ENCODE data around the gene STAG1.

DNA sequence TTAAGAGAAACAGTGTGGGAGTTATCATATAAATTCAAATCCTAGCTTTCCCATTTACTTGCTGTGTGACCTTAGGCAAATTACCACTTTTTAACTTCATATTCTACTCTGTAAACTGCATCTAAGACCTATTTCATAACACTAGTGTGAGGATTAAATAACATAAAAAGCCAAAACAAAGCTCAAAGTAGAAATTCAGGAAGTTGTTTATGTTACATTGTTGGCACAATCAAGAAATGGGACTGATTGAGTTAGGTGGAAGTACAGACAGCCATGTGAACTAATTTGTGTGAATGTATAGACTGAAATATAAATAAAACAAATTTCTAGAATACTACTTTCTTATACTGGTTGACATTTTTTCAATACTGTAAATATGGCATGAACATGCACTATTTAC lies 131.7 kb downstream of the STAG1 start:
- TF ChIP-seq ZNF785 (tag by site-specific recombination; IDR thresholded peaks at IDR 0.05) = no peak
- no peak for TF ChIP-seq CTCF (tag by site-specific recombination; IDR thresholded peaks at IDR 0.05)
- TF ChIP-seq ZFP3 (tag by site-specific recombination; IDR thresholded peaks at IDR 0.05; ENCODE audit: low read depth) = no peak
- TF ChIP-seq SETDB1 (IDR thresholded peaks at IDR 0.05; ENCODE audit: insufficient read length, low read length) = no peak
- TF ChIP-seq ZNF623 (tag by site-specific recombination; IDR thresholded peaks at IDR 0.05) = no peak
- no peak for TF ChIP-seq REST (tag by site-specific recombination; IDR thresholded peaks at IDR 0.05)
- no peak for TF ChIP-seq ZNF629 (tag by site-specific recombination; IDR thresholded peaks at IDR 0.05)
- TF ChIP-seq WT1 (tag by site-specific recombination; IDR thresholded peaks at IDR 0.05) = no peak
- TF ChIP-seq ZNF138 (tag by site-specific recombination; IDR thresholded peaks at IDR 0.05; ENCODE audit: borderline replicate concordance) = no peak
- TF ChIP-seq ZNF549 (tag by site-specific recombination; IDR thresholded peaks at IDR 0.05) = no peak
- TF ChIP-seq ZNF146 (tag by site-specific recombination; IDR thresholded peaks at IDR 0.05) = no peak
- TF ChIP-seq ZNF274 (IDR thresholded peaks at IDR 0.05; ENCODE audit: low read length) = no peak
- TF ChIP-seq ZNF274 (tag by site-specific recombination; IDR thresholded peaks at IDR 0.05; ENCODE audit: borderline replicate concordance) = no peak
- TF ChIP-seq ZNF239 (tag by site-specific recombination; IDR thresholded peaks at IDR 0.05) = no peak
- TF ChIP-seq GLIS2 (tag by site-specific recombination; IDR thresholded peaks at IDR 0.05) = no peak
